Erythroblast (primary cell): ENCODE data around the gene ATRNL1.

Experiments used
- GATA1 ChIP-seq: IDR thresholded peaks from 2 replicates; pipeline ENCODE4 v1.6.1; 2011; ENCODE audit warnings: low read depth, mild to moderate bottlenecking, control low read depth, low read length, moderate library complexity
- POLR2A ChIP-seq: IDR thresholded peaks from 2 replicates; pipeline ENCODE4 v1.6.1; 2011; ENCODE audit warnings: mild to moderate bottlenecking, low read length

- TF ChIP-seq POLR2A (no peak), GATA1 (no peak)
Measured at GRCh38 chr10:115222039-115222438, 128.9 kb downstream of the ATRNL1 start.
